GM19193 (cell line): ENCODE measurements around the gene SLC28A3.

Experiments
- POLR2A ChIP-seq: IDR thresholded peaks from 4 replicates; pipeline ENCODE4 v1.6.1; 2011; ENCODE audit not compliant: insufficient read depth, insufficient read length; ENCODE audit errors: extremely low read depth

SLC28A3 gene

GRCh38 chr9:84241817-84242373, 98.7 kb downstream of the SLC28A3 start:
- TF ChIP-seq POLR2A = no peak

- TF ChIP-seq POLR2A = no peak
Measured at GRCh38 chr9:84239343-84239742, 101.2 kb downstream of the SLC28A3 start.

- no peak for TF ChIP-seq POLR2A
Measured at GRCh38 chr9:84238652-84239051, 101.9 kb downstream of the SLC28A3 start.

- TF ChIP-seq POLR2A = no peak
Measured at GRCh38 chr9:84235511-84235910, 105.0 kb downstream of the SLC28A3 start.

- TF ChIP-seq POLR2A = no peak
Measured at GRCh38 chr9:84230355-84231145, 110.0 kb downstream of the SLC28A3 start.

- no peak for TF ChIP-seq POLR2A
Measured at GRCh38 chr9:84229191-84229590, 111.4 kb downstream of the SLC28A3 start.

- TF ChIP-seq POLR2A = no peak
Measured at GRCh38 chr9:84228130-84228720, 112.3 kb downstream of the SLC28A3 start.

GRCh38 chr9:84226126-84226525, 114.4 kb downstream of the SLC28A3 start:
- TF ChIP-seq POLR2A = no peak
